Peyer's patch (tissue), 4 donors: ENCODE measurements around the gene ARHGAP19.

Source experiments
- CTCF ChIP-seq, 6 experiments: fragments of 450-650 bp in 4 of 6; fragments of 200-600 bp in 2 of 6; sonication (generic) in 1 of 6; IDR thresholded peaks; one replicate each; pipeline ENCODE4 v1.5.1; 2017 to 2019; ENCODE audit warnings: antibody characterized with exemption in 6 of 6, mild to moderate bottlenecking in 3 of 6, moderate library complexity in 1 of 6
- POLR2A ChIP-seq, 2 donors: fragments of 450-650 bp; IDR thresholded peaks; one replicate each; pipeline ENCODE4 v1.5.1; 2017; ENCODE audit warnings: antibody characterized with exemption in 2 of 2, mild to moderate bottlenecking in 2 of 2, moderate library complexity in 2 of 2

- TF ChIP-seq CTCF (IDR thresholded peaks at IDR 0.05): no peak
- TF ChIP-seq POLR2A (IDR thresholded peaks at IDR 0.05): no peak
These were observed 17.6 kb downstream of the ARHGAP19 start for GRCh38 chr10:97274828-97275227.
